ENCODE data around the gene SLC22A5. TPM values are rescaled to one million over a fixed set of nuclear protein-coding genes. Genes with fewer than 3 reads are reported as not detected.

Gene SLC22A5
- total and polyA plus RNA-seq, 9 of the 15 experiments (the other 6 are each of a cell fraction or from before 2014, with no cell fraction given) = 3.0 to 16.6 (median 8.3) TPM

- Histone ChIP-seq H2AFZ (ENCODE audit: low read depth, low read length) (no peak overlapping the region), H3K4me1 (replicated peaks in 1 of 2; ENCODE audit: control insufficient read depth in 2 of 2, insufficient read depth in 2 of 2, low read length in 2 of 2) (peaks cover 37 to 62% of the 10 kb centered on the region in 2 experiments), H3K79me2 (ENCODE audit: control insufficient read depth, insufficient read depth, low read length) (no peaks in the 10 kb centered on the region), H3K4me3 (no peak overlapping the region), H3K4me2 (ENCODE audit: insufficient read depth, low read length) (no peak overlapping the region), H3K36me3 (ENCODE audit: control insufficient read depth, insufficient read depth, low read length) (no peaks in the 10 kb centered on the region), H4K20me1 (replicated peaks; ENCODE audit: control insufficient read depth, insufficient read depth, low read length) (no peaks in the 10 kb centered on the region), H3K9me1 (ENCODE audit: control insufficient read depth, insufficient read depth, low read length) (peaks cover 7% of the 10 kb centered on the region), H3K9ac (ENCODE audit: insufficient read depth in 1 of 2, low read depth in 2 of 2, low read length in 2 of 2) (no peak overlapping the region), H3K27me3 (ENCODE audit: control insufficient read depth in 2 of 2, insufficient read depth in 2 of 2, low read length in 2 of 2) (no peaks in the 10 kb centered on the region), H3K9me3 (replicated peaks; ENCODE audit: control insufficient read depth, insufficient read depth, low read depth, low read length) (no peaks in the 10 kb centered on the region), H3K27ac (ENCODE audit: extremely low read depth, low read depth, low read length) (no peak overlapping the region)
- intact Hi-C loops (cut with micrococcal nuclease) = no loop called here
- ChIA-PET CTCF (ENCODE audit: low intra/inter-chr PET ratio) (interaction anchor here (1.1 kb wide), 1 partner anchor 80 kb away, joined by 5 read pairs; no protein-coding TSS in a partner anchor), POLR2A (no interaction called here)
- TF ChIP-seq TRIM25 (IDR thresholded peaks at IDR 0.05; ENCODE audit: borderline replicate concordance) (no peak), FIP1L1 (IDR thresholded peaks at IDR 0.05; ENCODE audit: low read depth, low read length, poor library complexity, severe bottlenecking) (no peak), YY1 (IDR thresholded peaks at IDR 0.05; ENCODE audit: borderline replicate concordance in 1 of 3, control insufficient read depth in 1 of 3, extremely low read depth in 1 of 3, insufficient read depth in 3 of 3, insufficient read length in 1 of 3, insufficient replicate concordance in 2 of 3, low read depth in 1 of 3, low read length in 2 of 3) (no peak), DMBX1 (CRISPR knock-in tag; IDR thresholded peaks at IDR 0.05; ENCODE audit: borderline replicate concordance) (no peak), CEBPZ (IDR thresholded peaks at IDR 0.05; ENCODE audit: borderline replicate concordance, low read depth, low read length) (no peak), PHF21A (IDR thresholded peaks at IDR 0.05; ENCODE audit: borderline replicate concordance, low read depth) (no peak), PHF20 (IDR thresholded peaks at IDR 0.05; ENCODE audit: partially characterized antibody) (no peak), CBFB (CRISPR knock-in tag; IDR thresholded peaks at IDR 0.05) (no peak), ARID2 (IDR thresholded peaks at IDR 0.05) (no peak), HSF4 (CRISPR knock-in tag; IDR thresholded peaks at IDR 0.05; ENCODE audit: borderline replicate concordance) (no peak), ZFP30 (CRISPR knock-in tag; IDR thresholded peaks at IDR 0.05; ENCODE audit: borderline replicate concordance) (no peak)
- WGBS (ENCODE audit: insufficient coverage, low coverage, missing lambda C conversion rate) = 92% methylated on average over 3 of the region's 3 CpGs
- DNase-seq (ENCODE audit: extremely low read depth in 1 of 4, low spot score in 3 of 4) (no peak), FAIRE-seq (no peak), ATAC-seq (no peak)
- in situ Hi-C loops (cut with MboI) = loop anchor here (5.0 kb wide), 1 partner anchor 36 kb away; no protein-coding TSS in a partner anchor
- BruUV-seq (replicated peaks) = no TSS peak
Observed at GRCh38 chr5:132421462-132421861, 52.0 kb downstream of the SLC22A5 start.
